Neural progenitor cell (in vitro differentiated cells): Measurements from ENCODE around the gene DNER. TPM values are rescaled to one million over a fixed set of nuclear protein-coding genes. Genes with fewer than 3 reads are reported as not detected.

Experiments used
- DNase-seq: peaks from one replicate; pipeline ENCODE4 v3.0.0-alpha.2; 2016; ENCODE audit warnings: low spot score
- H2AFZ ChIP-seq: fragments of 200-600 bp; sonication (generic); replicated peaks from 2 replicates; pipeline ENCODE4 v1.6.1; 2016; ENCODE audit warnings: antibody characterized with exemption
- H3F3A ChIP-seq: fragments of 200-600 bp; sonication (generic); 2 replicates; pipeline ENCODE4 v1.6.1; 2016; ENCODE audit warnings: antibody characterized with exemption, low read depth
- H3K27ac ChIP-seq: fragments of 200-600 bp; sonication (generic); 2 replicates; pipeline ENCODE4 v1.5.1; 2016; ENCODE audit warnings: mild to moderate bottlenecking
- H3K27me3 ChIP-seq: fragments of 200-600 bp; sonication (generic); 2 replicates; pipeline ENCODE4 v1.6.1; 2016; ENCODE audit warnings: mild to moderate bottlenecking, moderate library complexity
- H3K36me3 ChIP-seq: fragments of 200-600 bp; sonication (generic); 2 replicates; pipeline ENCODE4 v1.5.1; 2016
- H3K4me1 ChIP-seq: fragments of 200-600 bp; sonication (generic); 2 replicates; pipeline ENCODE4 v1.6.1; 2016; ENCODE audit warnings: mixed run types
- H3K4me2 ChIP-seq: fragments of 200-600 bp; sonication (generic); 2 replicates; pipeline ENCODE4 v1.6.1; 2016
- H3K4me3 ChIP-seq: fragments of 200-600 bp; sonication (generic); 2 replicates; pipeline ENCODE4 v1.5.1; 2016
- H3K79me2 ChIP-seq: fragments of 200-600 bp; sonication (generic); 2 replicates; pipeline ENCODE4 v1.6.1; 2016; ENCODE audit warnings: low read depth
- H3K9ac ChIP-seq: fragments of 200-600 bp; sonication (generic); 2 replicates; pipeline ENCODE4 v1.6.1; 2016
- H3K9me3 ChIP-seq: fragments of 200-600 bp; sonication (generic); 2 replicates; pipeline ENCODE4 v1.5.1; 2016; ENCODE audit warnings: low read depth
- H4K20me1 ChIP-seq: fragments of 200-600 bp; sonication (generic); 2 replicates; pipeline ENCODE4 v1.6.1; 2016; ENCODE audit warnings: low read depth
- H3K27ac Mint-ChIP-seq: 3 replicates; pipeline ENCODE4 v1.8.0; 2021; ENCODE audit warnings: mixed read lengths
- H3K27me3 Mint-ChIP-seq: 2 replicates; pipeline ENCODE4 v1.8.0; 2022; ENCODE audit warnings: low read depth, mild to moderate bottlenecking, inconsistent platforms, moderate library complexity, mixed read lengths; ENCODE audit not compliant: insufficient read depth
- H3K36me3 Mint-ChIP-seq: 3 replicates; pipeline ENCODE4 v1.8.0; 2021; ENCODE audit warnings: mixed read lengths
- H3K4me1 Mint-ChIP-seq: 3 replicates; pipeline ENCODE4 v1.8.0; 2021; ENCODE audit warnings: mixed read lengths
- H3K4me3 Mint-ChIP-seq: 3 replicates; pipeline ENCODE4 v1.8.0; 2021; ENCODE audit warnings: mild to moderate bottlenecking, moderate library complexity, mixed read lengths
- H3K9me3 Mint-ChIP-seq: 3 replicates; pipeline ENCODE4 v1.8.0; 2020; ENCODE audit warnings: mixed read lengths
- CTCF ChIP-seq: fragments of 200-600 bp; sonication (generic); IDR thresholded peaks from 2 replicates; pipeline ENCODE4 v1.5.1; 2017; ENCODE audit warnings: antibody characterized with exemption, mild to moderate bottlenecking
- EZH2 ChIP-seq: fragments of 200-600 bp; sonication (generic); IDR thresholded peaks from 2 replicates; pipeline ENCODE4 v1.6.1; 2017; ENCODE audit warnings: antibody characterized with exemption, mild to moderate bottlenecking, moderate library complexity
- EZH2phosphoT487 ChIP-seq: fragments of 200-600 bp; sonication (generic); IDR thresholded peaks from 2 replicates; pipeline ENCODE4 v1.6.1; 2017; ENCODE audit warnings: antibody characterized with exemption
- total RNA-seq: library from RNA; depleted of rRNA; stranded (reverse); fragments of >200 nt; gene quantifications from 2 replicates; pipeline ENCODE4 v1.2.3, GENCODE V29; 2015; ENCODE audit warnings: low replicate concordance

DNER gene
- total RNA-seq, 1 donor from 2014 or later: 0.97 TPM

- Mint-ChIP-seq H3K36me3 (no peaks in the 10 kb centered on the region), H3K9me3 (peaks cover 34% of the 10 kb centered on the region), H3K4me3 (no peak overlapping the region), H3K27ac (no peak overlapping the region), H3K27me3 (peaks cover 2% of the 10 kb centered on the region), H3K4me1 (no peaks in the 10 kb centered on the region)
- Histone ChIP-seq H3F3A (peaks cover 6% of the 10 kb centered on the region), H3K79me2 (no peaks in the 10 kb centered on the region), H3K4me1 (no peaks in the 10 kb centered on the region), H3K9me3 (peaks cover 17% of the 10 kb centered on the region), H3K36me3 (no peaks in the 10 kb centered on the region), H2AFZ (no peak overlapping the region), H3K4me2 (no peak overlapping the region), H3K27ac (no peak overlapping the region), H3K27me3 (no peaks in the 10 kb centered on the region), H4K20me1 (no peaks in the 10 kb centered on the region), H3K9ac (no peak overlapping the region), H3K4me3 (no peak overlapping the region)
- DNase-seq: no peak
- TF ChIP-seq EZH2phosphoT487 (no peak), EZH2 (no peak), CTCF (no peak)
These were observed 23.8 kb upstream of the DNER start for GRCh38 chr2:229738024-229738625.

- no peak overlapping the region for H3K4me3 Mint-ChIP-seq
- Histone ChIP-seq H3K36me3 (no peaks in the 10 kb centered on the region), H3K4me3 (no peak overlapping the region), H3K9me3 (peaks cover 17% of the 10 kb centered on the region), H3K4me1 (no peaks in the 10 kb centered on the region), H3K27ac (no peak overlapping the region), H3F3A (peaks cover 6% of the 10 kb centered on the region), H2AFZ (no peak overlapping the region), H3K4me2 (no peak overlapping the region), H4K20me1 (no peaks in the 10 kb centered on the region), H3K79me2 (no peaks in the 10 kb centered on the region), H3K9ac (no peak overlapping the region), H3K27me3 (no peaks in the 10 kb centered on the region)
- no peak overlapping the region for H3K27ac Mint-ChIP-seq
- H3K27me3 Mint-ChIP-seq: peaks cover 3% of the 10 kb centered on the region
- no peaks in the 10 kb centered on the region for H3K36me3 Mint-ChIP-seq
- no peak for DNase-seq
- no peaks in the 10 kb centered on the region for H3K4me1 Mint-ChIP-seq
- TF ChIP-seq EZH2: no peak
- TF ChIP-seq CTCF: no peak
- TF ChIP-seq EZH2phosphoT487: no peak
- peaks cover 21% of the 10 kb centered on the region for H3K9me3 Mint-ChIP-seq
These were observed 20.1 kb upstream of the DNER start for GRCh38 chr2:229734410-229734809.

GRCh38 chr2:229733611-229734245, 19.4 kb upstream of the DNER start:
- Histone ChIP-seq H3K9ac (no peak overlapping the region), H3K9me3 (peaks cover 16% of the 10 kb centered on the region), H3K36me3 (no peaks in the 10 kb centered on the region), H3K4me2 (no peak overlapping the region), H3K27me3 (no peaks in the 10 kb centered on the region), H3K4me1 (no peaks in the 10 kb centered on the region), H3K4me3 (no peak overlapping the region), H3K79me2 (no peaks in the 10 kb centered on the region), H2AFZ (no peak overlapping the region), H3K27ac (no peak overlapping the region), H4K20me1 (no peaks in the 10 kb centered on the region), H3F3A (peaks cover 6% of the 10 kb centered on the region)
- no peaks in the 10 kb centered on the region for H3K36me3 Mint-ChIP-seq
- TF ChIP-seq CTCF (no peak), EZH2phosphoT487 (no peak), EZH2 (no peak)
- no peaks in the 10 kb centered on the region for H3K4me1 Mint-ChIP-seq
- no peak overlapping the region for H3K4me3 Mint-ChIP-seq
- peaks cover 3% of the 10 kb centered on the region for H3K27me3 Mint-ChIP-seq
- peaks cover 15% of the 10 kb centered on the region for H3K9me3 Mint-ChIP-seq
- no peak overlapping the region for H3K27ac Mint-ChIP-seq
- DNase-seq: no peak
